ENCODE measurements around the gene PCOLCE2. TPM values are rescaled to one million over a fixed set of nuclear protein-coding genes. Genes with fewer than 3 reads are reported as not detected.

Gene PCOLCE2
- total RNA-seq, 1 experiment from 2014 or later: 13.5 TPM

DNA sequence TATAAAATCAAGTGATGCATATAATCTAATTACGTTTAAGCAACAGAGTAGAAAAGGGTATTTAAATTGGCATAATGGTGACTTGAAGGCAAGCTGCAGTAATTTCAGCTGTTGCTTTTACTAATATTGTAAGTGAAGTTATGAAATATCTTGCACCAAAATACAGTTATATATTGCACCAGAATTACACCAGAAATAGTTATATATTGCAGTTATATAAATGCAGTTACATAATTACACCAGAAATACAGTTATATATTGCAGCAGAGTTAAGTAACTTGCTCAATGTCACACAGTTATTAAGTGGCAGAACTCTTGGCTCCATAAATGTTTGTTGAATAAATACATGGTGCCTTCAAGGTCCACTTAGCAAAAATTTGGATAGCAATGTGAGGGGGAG, 51.4 kb downstream of the PCOLCE2 start (continued):
- TF ChIP-seq FOXP4 (CRISPR knock-in tag; IDR thresholded peaks at IDR 0.05): no peak

GRCh38 chr3:142828703-142829305, 60.1 kb downstream of the PCOLCE2 start:
- no peaks in the 10 kb centered on the region for H3K4me1 Mint-ChIP-seq
- CTCF ChIA-PET: interaction anchor here (0.5 to 2.5 kb wide), 57 partner anchors 9 to 413 kb away, joined by 3 to 69 read pairs (median 5); partner anchors contain the start of genes PCOLCE2, TRPC1 and U2SURP
- TF ChIP-seq, protein P1, sequence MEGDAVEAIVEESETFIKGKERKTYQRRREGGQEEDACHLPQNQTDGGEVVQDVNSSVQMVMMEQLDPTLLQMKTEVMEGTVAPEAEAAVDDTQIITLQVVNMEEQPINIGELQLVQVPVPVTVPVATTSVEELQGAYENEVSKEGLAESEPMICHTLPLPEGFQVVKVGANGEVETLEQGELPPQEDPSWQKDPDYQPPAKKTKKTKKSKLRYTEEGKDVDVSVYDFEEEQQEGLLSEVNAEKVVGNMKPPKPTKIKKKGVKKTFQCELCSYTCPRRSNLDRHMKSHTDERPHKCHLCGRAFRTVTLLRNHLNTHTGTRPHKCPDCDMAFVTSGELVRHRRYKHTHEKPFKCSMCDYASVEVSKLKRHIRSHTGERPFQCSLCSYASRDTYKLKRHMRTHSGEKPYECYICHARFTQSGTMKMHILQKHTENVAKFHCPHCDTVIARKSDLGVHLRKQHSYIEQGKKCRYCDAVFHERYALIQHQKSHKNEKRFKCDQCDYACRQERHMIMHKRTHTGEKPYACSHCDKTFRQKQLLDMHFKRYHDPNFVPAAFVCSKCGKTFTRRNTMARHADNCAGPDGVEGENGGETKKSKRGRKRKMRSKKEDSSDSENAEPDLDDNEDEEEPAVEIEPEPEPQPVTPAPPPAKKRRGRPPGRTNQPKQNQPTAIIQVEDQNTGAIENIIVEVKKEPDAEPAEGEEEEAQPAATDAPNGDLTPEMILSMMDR (IDR thresholded peaks at IDR 0.05): peak; percentile 73
- no peak for TF ChIP-seq ZSCAN18 (CRISPR knock-in tag; IDR thresholded peaks at IDR 0.05)
- POLR2A ChIA-PET: no interaction called here
- DNase-seq (ENCODE audit: low spot score) (peak; percentile 88), ATAC-seq (peak; percentile 98)
- no peaks in the 10 kb centered on the region for H3K9me3 Mint-ChIP-seq
- no peak overlapping the region for H3K27ac Mint-ChIP-seq
- H3K4me3 Mint-ChIP-seq: no peak overlapping the region
- H3K36me3 Mint-ChIP-seq: no peaks in the 10 kb centered on the region
- H3K27me3 Mint-ChIP-seq (ENCODE audit: low read depth): no peaks in the 10 kb centered on the region

DNA sequence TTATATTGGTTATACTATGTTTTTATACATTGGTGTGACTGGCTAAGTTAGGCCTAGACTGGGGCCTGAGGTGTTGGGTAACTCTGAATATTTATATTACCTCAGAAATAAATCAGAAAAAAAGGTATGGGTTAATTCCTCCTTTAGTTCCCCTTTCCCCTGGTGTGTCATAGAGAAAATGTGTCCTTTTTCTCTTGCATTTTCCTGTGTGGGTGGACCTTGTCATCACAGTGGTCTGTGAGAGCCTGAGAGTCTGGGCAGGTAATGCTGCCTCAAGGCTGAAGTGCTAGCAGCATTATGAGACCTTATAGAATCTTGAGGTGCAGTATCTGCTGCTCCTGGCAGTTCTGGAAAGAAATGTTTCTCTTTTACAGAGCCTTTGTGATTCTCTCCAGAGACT, 69.7 kb downstream of the PCOLCE2 start:
- CTCF ChIA-PET: interaction anchor here (1.2 kb wide), 1 partner anchor 10 kb away, joined by 3 read pairs; no protein-coding TSS in a partner anchor
- POLR2A ChIA-PET: no interaction called here

More for the DNA sequence above, 69.7 kb downstream of the PCOLCE2 start:
- Mint-ChIP-seq H3K27me3 (ENCODE audit: low read depth) (no peaks in the 10 kb centered on the region; the same call in 1 of the 2 replicates), H3K27ac (no peak overlapping the region), H3K36me3 (no peaks in the 10 kb centered on the region), H3K4me1 (no peaks in the 10 kb centered on the region), H3K4me3 (no peak overlapping the region), H3K9me3 (no peaks in the 10 kb centered on the region)
- DNase-seq (ENCODE audit: low spot score) (no peak), ATAC-seq (no peak)
- TF ChIP-seq MYBL2 (CRISPR knock-in tag; IDR thresholded peaks at IDR 0.05) (no peak), MAX (CRISPR knock-in tag; IDR thresholded peaks at IDR 0.05) (no peak), E2F5 (CRISPR knock-in tag; IDR thresholded peaks at IDR 0.05) (no peak), SP1 (CRISPR knock-in tag; conservative IDR thresholded peaks at IDR 0.05) (no peak), FOXJ3 (CRISPR knock-in tag; IDR thresholded peaks at IDR 0.05; ENCODE audit: borderline replicate concordance) (no peak)
- TF ChIP-seq, protein P2, sequence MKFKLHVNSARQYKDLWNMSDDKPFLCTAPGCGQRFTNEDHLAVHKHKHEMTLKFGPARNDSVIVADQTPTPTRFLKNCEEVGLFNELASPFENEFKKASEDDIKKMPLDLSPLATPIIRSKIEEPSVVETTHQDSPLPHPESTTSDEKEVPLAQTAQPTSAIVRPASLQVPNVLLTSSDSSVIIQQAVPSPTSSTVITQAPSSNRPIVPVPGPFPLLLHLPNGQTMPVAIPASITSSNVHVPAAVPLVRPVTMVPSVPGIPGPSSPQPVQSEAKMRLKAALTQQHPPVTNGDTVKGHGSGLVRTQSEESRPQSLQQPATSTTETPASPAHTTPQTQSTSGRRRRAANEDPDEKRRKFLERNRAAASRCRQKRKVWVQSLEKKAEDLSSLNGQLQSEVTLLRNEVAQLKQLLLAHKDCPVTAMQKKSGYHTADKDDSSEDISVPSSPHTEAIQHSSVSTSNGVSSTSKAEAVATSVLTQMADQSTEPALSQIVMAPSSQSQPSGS (CRISPR knock-in tag; IDR thresholded peaks at IDR 0.05; ENCODE audit: borderline replicate concordance, low read depth): no peak
- TF ChIP-seq, protein P1 (IDR thresholded peaks at IDR 0.05): no peak
